Left forelimb (tissue), 1 donor: ENCODE data around the gene ADAM33.
A peak's percentile ranks its signal among the peaks of the same experiment; 100 is the strongest.

ENCODE experiments used
- DNase-seq: peaks from one replicate; pipeline ENCODE4 v3.0.0-alpha.2; 2018; ENCODE audit warnings: low spot score

The ADAM33 gene

DNA sequence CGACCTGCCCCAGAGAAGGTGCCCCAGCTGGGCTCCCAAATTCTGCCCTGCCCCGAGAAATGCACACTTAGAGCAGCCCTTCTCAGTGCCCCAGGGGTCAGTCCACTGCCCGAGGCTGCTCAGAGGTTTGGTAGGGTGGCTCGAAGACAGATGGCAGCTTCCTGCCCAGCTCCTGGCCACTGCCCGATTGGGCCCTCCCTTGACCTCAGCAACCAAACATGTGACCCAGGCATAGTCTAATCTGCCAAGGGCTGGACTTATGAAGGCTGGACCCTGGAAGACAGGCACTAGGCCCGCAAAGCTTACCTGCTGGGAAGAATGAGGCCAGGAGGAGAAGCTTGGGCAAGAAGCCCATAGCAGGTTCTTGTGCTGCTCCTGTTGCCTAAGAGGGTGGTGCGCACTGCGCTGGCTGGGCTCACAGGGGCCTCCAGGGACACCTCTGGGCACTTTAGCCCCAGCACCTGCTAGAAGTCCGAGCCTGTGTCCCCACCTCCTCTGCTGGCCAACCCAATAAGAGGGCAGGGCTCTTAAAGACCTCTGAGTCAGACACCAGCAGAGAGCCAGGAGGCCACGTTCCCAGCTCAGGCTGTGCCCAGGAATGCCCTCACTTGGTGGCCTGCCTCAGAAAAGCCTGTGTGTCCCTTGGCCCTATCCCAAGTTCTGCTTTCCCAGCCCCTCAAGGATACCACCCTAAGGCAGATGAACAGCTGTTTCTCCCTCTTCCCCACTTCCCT lies 25.1 kb upstream of the ADAM33 start:
- DNase-seq = no peak

DNA sequence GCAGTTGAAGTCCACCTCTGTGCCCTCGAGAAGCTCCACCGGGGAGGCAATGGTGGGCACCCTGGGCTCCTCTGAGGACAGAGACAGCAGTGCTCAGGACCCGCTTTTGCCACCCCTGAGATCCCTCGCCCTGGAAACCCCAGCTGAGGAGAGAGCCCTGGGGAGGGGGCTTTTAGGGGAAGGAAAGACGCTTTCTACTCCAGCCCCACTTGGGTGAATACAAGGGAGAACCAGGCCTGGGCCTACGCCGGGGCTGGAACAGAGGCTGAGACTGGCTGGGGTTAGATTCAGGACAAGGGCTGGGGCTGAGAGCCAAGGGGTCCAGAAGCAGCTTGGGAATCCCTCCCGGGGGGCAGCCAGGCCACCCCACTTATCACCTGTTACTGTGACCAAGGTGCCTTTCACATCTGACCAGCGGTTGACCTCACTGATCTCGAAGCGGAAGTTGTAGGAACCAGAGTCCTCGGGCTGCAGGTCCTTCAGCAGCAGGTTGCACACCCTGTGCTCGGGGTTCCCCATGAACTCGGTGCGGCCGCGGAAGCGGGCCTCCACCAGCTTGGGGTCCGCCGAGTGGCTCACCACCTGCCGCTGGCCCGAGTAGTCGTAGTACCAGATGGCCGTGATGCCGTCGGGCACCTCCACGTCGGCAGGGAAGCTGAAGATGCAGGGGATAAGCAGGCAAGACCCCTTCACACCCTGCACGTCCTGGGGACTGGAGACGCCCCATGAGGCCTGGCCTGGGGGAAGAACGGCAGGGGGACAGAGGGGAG lies 24.3 kb upstream of the ADAM33 start:
- DNase-seq = no peak

DNA sequence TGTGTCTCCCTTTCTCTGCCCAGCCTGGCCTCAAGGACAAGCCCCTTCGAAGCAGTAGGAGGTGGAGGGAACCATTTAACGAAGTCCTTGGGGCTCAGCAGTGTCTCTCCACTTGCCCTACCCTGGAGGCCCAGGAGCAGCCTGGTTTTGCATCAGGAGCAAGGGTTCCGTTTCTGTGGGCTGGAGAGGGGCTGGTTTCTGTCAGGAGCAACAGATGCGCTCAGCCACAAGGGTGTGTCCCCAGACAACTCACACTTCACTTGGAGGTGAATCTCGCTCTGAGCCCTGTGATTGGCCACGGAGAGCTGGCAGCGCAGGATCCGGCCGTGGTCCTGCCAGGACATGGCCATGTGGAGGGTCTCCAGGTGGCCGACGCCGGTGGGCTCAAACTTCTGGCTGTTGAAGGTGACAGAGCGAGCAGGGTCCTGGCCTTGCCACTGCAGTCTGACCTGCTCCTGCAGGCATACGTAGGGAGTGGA lies 23.7 kb upstream of the ADAM33 start:
- no peak for DNase-seq

DNA sequence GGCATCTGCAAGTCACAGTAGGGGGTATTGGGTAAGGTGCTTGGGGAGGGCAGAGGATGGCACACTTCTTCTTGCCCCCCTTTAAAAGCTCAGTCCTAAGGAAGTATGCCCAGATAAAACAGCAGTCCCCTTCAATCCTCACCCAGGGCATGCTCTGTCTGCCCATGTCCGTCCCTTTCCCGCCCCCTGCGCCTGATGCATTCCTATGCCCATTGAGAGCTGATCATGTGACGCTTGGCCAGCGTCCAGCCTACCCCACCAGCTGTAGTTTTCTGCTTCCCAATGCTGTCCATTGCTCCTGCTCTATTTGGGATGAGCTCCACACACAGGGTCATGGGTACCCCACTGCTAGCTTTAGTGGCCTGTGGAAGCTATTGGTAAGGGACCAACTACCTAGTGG lies 22.3 kb upstream of the ADAM33 start:
- DNase-seq = no peak

DNA sequence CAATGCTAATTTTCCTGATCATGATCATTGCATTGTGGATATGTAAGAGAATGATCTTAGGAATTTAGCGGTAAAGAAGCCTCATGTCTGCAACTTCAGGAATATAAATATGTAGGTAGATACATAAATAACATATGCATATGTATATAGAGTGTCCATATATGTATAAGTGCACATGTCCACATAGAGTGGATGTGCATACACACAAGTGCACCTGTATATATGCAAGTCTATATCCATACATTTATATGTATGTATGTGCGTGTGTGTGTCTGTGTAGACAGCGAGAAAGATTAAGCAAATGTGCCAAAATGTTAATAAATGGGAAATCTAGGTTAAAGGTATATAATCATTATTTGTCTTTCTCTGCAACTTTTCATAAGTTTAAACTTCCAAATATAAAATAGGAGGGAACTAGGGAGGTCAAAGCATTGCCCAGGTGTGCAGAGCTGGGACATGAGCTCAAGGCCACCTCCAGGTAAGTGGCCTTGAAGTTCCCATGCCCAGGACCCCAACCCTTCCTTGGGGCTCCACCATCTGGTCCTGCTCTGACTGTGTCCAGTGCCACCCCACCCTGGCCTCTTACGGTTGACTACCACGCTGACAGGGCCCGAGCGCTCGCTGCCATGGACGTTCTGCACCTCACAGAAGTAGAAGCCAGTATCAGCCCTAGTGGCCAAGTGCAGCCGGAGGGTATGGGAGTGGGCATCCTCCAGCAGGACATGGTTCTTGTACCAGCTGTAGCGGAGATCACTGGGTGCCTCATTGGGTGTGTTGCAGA lies 21.0 kb upstream of the ADAM33 start:
- no peak for DNase-seq

DNA sequence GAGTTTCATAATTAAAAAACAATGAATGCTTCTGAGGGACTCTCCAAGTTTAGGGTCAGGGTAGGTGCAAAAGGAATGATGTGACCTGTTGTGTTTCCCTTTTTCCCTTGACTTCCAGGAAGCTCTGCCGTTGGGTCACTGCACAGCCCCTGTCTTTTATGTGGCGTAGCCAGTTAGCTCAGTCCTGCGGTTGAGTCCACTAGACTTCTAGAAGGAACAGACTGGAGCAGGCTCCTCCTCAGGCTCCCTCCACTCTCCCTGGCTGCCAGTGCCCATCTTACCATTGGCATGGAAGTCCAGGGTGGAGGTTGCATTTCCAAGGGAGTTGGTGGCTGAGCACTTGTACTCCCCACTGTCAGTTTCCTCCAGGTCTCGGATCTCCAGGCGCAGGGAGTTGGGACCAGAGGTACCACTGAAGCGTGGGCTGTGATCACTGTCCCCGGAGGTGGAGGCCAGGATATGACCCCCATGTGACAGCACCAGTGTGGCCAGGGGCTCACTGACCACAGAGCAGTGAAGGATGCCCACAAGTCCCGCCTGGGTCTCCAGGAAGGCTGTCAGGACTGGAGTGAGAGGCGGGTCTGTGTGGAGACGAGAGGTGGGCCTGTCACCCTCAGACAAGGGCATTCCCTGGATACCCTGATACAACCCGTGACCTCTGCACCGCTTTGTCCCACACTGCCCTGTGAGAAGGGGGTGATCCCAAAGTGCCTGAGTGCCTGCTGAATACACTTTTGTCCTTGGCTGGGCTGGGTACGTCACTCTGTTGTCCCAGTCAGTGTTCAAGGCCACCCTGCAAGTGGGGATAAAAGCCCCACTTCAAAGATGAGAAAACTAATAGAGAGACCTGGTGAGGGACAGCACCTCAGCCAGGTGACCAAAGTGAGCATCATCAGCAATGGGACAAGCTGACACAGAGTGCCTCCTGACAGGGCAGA lies 19.5 kb upstream of the ADAM33 start:
- DNase-seq = no peak

DNA sequence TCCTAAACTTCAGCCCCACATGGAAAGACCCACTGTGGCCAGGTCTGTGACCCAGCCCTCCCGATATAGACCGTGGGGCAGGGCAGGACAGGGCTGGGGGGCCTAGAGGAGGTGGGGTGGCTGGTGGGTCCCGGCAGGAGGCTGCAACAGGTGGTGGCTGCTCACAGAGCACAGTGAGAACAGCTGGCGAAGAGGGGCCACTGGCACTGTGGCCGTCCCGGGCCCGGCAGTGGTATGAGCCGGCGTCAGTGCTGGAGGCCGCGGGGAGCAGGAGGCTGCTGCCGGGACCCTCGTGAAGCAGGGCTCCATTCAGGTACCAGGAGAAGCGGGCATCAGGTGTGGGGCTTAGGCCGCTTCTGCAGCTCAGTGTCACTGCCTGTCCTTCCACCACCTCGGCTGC lies 17.2 kb upstream of the ADAM33 start:
- no peak for DNase-seq

DNA sequence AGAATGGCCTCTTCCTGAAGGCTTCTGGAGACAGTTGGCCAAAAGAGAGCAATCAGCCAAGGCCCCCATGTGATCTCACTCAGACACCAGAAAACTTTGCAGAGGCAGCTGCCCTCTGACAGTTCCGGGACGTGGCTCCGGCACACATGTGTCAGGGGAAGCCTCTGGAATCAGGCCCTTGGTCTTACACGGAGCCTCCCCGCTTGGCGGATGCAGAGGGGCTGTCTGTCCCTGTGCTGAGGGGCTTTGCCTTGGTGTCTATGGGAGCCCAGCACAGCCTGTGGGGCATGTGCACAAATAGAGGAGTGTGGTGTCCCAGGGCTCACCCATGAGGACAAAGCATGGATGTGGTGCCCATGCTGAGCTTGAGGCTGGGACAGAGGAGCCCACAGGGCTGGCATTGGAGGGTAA lies 16.8 kb upstream of the ADAM33 start:
- no peak for DNase-seq

DNA sequence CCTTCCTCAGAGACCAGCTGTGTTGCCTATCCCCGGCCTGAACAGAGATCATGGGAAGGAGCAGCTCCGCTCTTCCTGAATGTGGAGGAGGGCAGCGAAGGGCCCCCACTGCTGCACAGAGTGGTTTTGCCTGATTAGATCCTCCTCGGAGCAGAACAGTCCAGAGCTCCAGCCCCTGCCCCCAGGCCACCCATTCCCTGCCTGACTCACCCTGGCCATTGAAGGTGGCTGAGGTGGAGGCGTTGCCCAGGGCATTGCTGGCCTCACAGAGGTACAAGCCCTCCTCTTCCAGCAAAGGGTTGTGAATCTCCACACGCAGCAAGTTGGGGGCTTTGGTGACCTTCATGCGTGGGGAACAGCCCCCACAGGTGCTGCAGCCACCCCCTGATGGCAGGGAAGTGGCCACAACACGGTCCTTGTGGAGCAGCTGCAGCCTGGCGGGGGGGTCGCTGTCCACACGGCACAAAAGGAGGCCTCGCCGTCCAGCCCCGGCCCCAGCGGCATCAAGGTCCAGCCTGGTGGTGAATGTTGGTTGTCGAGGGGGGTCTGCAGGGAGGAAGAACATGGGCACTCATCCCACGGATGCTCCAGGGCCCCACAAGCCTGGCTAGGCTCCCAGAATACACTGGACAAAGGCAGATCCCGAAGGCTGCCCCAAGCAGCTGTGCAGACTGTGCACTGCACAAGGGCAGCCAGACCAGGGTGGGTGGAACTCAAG lies 15.9 kb upstream of the ADAM33 start:
- no peak for DNase-seq

DNA sequence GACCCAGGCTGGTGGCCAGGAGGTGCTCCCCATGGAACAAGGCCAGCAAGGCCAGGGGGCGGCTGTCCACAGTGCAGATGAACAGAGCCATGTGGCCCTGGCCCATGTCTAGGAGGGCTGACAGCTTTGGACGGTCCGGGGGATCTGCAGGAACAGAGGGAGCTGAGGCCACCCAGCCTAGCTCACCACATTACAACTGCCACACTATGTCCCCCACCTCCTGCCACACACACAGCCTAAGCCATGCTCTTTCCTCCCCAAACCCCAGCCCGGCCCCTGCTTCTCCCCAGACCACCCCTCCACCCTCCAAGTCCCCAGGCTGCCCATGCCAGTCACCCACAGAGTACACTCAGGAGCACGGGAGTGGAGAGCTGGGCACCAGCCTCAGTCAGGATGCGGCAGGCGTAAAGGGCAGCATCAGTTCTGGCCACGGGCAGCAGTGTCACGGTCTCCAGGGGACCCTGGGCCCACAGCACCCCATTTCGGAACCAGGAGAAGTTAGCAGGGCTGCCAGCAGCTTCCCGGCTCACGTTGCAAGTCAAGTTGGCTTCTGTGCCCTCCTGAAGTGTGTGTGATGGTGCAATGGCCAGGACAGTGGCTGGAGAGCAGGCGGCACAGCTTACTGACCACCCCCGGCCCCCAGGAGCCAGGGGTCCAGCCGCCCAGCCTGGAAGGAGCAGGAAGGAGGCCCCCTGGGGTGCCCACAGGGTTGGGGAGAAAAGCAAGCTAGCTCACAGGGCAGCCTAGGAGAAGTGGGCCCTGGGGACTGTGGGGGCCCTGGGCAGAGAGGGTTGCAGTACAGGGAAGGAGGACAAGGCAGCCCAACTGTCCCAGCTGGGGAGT lies 15.2 kb upstream of the ADAM33 start:
- DNase-seq = no peak

DNA sequence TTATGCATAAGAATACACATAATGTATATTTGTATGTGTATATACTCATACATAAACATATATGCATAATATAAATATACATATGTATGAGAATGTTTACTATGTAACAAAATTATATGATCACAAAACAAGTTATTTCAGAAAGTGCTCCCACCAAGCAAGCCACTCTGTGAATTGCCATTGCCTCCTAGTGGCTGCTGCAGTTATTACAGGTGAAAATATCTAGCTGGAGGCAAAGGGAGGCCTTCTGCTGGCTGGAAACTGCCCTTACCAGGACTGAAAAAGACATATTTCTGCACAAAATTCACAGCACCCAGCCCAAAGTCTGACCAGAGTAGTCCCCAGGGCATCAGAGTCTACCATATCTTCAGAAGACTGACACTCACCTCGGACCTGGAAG lies 14.4 kb upstream of the ADAM33 start:
- no peak for DNase-seq

DNA sequence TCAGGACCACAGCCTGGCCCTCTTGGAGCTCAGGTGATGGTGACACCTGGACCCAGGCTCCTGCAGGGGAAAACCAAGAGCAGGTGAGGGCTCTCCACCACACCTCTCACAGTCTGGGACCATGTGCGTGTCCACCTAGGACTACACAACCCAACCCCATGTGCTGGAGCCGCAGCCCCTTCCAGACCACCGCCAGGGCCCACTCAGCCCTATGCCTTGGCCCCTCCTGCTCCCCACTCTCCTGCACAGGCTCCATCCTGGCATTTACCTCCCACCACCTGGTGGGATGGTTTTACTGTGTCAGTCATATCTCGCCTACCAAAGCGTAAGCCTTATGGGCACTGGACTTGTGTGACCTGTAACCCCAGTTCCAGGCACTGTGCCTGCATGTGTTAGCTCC lies 13.1 kb upstream of the ADAM33 start:
- no peak for DNase-seq

DNA sequence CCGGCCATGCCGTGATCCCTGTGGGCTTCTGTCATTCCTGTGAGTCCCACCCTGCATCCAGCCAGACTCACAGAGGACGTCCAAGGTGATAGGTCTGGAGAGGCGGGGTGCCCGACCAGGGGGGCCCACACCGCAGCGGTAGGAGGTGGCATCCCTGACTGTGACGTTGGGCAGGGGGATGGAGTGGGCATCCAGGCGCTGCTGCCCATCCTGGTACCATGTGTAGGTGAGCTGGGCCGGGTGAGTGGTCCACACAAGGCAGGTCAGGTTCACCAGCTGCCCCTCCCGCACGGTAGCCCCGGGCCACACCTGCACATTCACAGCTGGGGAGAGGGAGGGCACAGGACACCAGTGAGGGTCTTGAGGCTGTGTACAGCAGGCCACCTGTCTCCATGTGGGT lies 11.6 kb upstream of the ADAM33 start:
- no peak for DNase-seq

DNA sequence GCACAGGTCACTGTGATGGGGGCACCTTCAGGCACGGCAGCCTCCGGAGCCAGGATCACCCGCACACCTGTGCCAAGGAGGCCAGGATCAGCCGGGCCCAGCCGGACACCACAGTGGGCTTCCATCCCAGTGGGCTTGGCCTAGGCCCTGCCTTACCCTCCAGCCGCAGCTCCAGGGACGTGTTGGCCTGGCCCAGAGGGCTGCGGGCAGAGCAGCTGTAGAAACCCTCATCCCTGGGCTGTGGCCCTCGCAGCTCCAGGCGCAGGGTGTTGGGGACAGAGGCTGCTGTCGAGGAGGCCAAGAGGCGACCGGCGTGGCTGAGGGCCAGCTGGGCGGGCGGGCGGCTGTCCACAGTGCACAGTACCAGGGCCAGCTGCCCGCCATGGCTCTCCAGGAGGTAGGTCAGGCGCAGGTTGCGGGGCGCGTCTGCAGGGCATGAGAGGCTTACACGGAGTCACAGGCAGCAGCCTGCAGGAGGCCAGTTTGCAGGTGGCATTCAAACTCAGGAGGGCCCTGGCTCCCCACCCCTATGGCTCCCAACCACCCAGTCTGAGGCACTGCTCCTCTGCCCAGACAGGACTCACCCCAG lies 11.0 kb upstream of the ADAM33 start:
- no peak for DNase-seq

DNA sequence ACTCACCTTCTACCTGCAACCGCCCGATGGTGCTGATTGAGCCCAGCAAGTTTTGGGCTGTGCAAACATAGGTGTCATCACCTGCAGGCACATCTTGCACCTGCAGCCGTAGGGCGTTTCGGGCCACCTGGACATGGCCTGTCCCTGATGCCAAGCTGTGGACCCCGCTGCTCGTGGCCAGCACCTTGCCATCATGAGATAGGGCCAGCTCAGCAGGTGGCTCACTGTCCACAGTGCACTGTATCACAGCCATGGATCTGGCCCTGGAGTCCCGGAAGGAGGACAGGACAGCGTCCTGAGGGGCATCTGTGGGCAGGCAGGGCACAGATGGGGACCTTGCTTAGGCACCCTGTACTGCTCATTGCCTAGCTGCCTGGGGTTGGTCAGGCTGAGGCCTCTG lies 10.1 kb upstream of the ADAM33 start:
- DNase-seq = no peak

DNA sequence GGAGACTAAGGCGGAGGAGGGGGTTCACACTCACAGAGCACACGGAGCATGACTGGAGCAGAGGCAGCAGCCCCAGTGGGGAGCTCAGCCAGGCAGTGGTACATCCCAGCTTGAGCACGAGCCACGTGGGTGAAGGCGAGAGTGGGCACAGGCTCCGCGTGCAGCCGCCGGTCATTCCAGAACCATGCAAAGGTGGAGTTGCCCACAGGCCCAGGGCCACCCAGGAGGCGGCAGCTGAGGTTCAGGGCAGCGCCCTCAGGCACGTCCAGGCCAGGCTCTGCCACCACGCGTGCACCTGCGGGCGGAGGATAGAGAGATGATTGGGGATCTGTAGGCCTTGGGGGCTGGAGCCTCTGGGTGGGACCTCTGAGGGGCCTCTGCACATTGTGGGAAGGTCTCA lies 9.5 kb upstream of the ADAM33 start:
- DNase-seq = no peak

DNA sequence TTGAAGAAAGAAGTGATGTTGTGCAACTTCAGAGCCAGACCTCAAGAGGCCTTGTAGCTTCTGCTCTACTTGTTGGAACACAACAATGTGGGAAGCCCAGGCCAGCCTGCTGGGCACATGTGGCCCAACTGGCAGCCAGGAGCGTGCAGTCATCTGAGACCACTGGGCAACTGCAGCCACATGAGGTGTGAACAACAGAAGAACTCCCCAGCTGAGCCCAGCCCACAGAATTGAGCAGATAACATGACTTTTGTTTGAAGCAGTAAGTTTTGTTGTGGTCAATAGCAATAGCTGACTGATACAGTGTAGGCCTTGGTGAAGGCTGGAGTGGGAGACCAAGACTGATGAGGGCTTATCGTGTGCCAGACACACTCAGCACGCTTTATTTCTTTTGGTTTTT lies 8.6 kb upstream of the ADAM33 start:
- no peak for DNase-seq

DNA sequence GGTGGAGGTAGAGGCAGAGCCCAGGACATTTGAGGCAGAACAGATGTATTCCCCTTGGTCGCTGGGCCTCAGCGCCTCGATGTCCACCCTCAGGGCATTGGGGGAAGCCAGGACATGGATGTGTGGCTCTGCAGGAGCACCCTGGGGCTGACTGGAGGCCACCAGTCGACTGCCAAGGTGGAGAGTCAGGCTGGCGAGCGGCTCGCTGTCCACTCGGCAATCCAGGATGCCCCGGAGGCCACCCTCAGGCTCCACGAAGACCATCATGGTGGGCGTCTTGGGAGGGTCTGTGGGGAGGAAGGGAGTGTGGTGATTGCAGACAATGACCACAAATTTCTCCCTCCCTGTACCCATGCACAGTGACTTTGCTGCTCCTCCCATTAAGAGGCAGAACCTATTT lies 8.2 kb upstream of the ADAM33 start:
- DNase-seq = no peak

DNA sequence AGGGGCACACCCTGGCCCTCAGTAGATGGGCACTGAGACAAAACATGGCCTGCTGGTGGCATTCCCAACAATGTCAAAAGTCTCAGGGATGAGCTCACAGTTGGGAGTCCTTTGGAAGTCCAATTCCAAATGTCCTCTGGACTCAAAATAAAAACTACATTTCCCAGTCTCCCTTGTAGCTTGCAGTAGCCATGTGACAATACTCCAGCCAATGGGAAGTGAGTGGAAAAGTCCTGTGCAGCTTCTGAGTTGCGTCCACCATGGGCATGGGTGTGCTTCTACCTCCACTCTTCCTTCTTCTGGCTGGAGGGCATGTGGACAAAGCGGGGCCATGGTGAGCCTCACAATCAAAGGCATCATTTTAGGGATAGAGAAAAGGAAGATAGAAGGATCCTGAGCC lies 5.8 kb upstream of the ADAM33 start:
- DNase-seq = no peak

DNA sequence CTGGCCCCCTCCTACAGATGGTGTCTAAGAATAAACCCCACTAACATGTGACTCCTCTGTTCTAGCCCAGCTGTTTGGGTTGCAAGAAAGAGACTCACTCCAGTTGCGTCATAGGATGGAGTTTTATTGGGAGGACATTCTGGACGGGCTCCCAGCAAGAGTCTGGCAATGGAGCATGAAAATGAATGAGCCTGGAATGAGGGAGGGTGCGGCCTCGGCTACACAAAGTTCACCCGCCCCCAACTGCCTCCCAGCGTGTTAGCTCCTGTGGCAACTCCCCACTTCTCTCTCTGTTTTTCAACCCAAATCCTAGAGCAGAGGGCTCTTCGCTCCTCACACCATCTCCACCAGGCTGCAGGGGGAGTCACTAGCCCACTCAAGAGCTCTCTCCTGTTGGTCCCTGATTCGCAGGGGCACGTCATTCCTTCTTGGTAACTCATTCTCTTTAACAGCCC lies 5.1 kb upstream of the ADAM33 start:
- DNase-seq = peak; percentile 90
